ENCODE results near the gene CDK13.

The CDK13 gene

GRCh38 chr7:40008223-40008815 is 58.3 kb downstream of the CDK13 start:
- DNase-seq (ENCODE audit: low spot score) = no peak

DNA sequence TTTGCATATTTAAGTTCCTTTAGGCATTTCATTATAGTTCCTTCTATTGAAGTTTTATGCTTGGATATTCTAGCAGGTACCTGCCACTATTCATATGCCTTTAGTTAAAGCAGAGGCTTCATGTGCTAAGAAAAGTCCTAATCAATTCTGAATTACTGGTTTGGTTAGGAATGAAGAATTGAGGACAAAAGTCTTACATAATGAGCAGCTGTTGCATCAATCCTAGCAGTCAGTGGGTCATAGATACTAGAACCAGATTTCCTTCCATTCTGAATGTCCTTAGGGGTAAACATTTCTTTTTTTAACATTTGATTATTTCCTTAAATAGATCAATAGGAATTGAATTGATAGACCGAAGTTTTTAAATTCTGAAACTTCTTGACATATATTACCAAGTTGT is 59.2 kb downstream of the CDK13 start:
- DNase-seq (ENCODE audit: low spot score) = no peak

DNA sequence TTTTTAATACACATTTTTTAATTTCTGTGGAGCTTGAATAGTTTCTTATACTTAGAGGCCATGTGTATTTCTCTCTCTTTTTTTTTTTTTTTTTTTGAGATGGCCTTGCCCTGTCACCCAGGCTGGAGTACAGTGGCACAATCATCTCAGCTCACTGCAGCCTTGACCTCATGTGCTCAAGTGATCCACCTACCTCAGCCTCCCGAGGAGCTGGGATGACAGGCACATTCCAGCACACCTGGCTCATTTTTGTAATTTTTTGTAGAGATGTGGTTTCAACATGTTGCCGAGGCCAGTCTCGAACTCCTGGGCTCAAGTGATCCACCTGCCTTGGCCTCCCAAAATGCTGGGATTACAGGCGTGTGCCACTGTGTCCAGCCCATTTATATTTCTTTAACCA is 64.3 kb downstream of the CDK13 start:
- no peak for DNase-seq (ENCODE audit: low spot score)

- peak; percentile 49 for DNase-seq (ENCODE audit: low spot score)
These were observed 65.8 kb downstream of the CDK13 start for GRCh38 chr7:40015790-40016296.

DNA sequence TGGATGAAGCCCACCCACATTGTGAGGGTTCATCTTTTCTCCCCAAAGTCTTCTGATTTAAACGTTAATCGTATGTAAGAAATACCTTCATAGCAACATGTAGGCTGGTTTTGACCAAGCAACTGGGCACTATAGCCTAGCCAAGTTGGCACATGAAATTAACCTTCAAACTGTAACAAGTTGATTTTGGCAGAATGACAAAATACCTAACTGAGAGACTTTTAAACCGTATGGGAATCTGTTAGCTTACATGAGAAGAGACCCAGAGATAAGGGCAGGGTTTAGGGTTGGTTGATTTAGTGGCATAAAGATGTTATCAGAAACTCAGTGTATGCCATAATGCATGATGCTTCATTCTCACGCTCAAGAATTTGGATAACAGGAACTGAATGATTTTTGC is 69.5 kb downstream of the CDK13 start:
- DNase-seq (ENCODE audit: low spot score) = no peak

GRCh38 chr7:40024048-40024447 is 74.0 kb downstream of the CDK13 start:
- DNase-seq (ENCODE audit: low spot score) = no peak

DNA sequence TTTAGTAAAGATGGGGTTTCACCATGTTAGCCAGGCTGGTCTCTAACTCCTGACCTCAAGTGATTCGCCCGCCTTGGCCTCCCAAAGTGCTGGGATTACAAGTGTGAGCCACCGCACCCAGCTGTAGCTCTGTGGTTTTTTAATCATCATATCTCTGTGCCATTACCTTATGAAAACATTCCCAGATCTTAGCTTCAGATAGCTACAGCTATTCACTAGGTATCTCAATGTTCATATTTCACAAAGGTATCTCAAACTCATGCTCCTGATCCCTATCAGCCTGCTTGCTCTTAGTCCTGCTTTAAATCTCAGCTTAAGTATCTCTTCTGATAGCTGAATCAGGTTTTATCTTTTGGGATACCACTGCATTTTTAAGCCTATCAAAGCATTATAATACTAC is 74.8 kb downstream of the CDK13 start:
- no peak for DNase-seq (ENCODE audit: low spot score)

DNA sequence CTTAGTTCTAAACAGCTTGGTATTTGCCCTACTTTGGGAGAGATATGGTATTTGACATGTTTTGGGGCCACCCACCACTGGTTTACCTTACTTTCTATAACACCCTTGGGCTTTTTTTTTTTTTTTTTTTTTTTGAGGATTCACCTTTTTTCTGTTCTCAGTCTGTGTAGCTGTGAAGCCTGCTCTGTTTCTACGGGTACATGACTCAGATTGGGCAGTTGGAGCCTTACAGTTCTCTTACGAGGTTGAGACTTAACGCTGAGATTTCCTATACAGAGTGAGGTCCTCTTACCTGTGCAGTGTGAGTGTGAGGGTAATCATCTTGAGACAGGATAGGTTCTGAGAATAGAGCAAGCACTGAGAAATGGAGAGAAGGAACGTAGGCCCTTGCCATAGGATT is 77.5 kb downstream of the CDK13 start:
- DNase-seq (ENCODE audit: low spot score) = no peak

DNA sequence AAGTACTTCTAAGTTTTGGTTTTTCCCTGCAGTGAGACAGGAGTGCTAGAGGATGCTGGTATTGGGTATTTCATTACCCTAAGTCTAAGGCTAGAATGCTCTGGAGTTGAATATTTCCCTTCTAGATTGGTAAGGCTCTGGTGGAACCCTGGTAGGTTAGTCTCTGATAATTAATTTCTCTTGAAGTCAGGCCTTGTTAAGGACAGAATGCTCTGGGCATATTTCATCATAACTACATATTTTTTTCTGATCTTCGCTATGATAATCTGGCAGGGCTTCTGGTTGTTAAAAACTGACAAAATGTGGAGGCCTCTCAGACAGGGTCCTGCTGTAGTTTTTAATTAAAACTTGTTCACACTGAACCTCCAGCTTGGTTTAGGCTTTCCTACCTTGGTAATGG is 83.8 kb downstream of the CDK13 start:
- DNase-seq (ENCODE audit: low spot score) = no peak

DNA sequence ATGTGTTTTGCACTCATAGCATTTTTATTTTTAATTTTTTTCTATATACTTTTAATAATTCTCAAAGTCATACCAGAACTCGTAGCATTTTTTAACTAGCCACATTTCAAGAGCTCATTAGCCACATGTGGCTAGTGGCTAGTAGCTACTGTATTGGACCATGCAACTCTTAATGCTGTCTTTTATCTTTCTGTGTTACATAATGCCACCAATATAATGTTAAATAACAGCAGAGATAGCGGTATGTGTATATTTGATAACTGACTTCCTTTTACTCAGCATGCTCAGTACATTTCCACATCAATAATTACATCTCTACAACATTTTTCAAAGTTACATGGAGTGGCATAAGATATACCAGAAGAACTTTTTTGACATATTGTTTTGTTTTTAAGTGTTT is 91.4 kb downstream of the CDK13 start:
- DNase-seq (ENCODE audit: low spot score) = no peak

DNA sequence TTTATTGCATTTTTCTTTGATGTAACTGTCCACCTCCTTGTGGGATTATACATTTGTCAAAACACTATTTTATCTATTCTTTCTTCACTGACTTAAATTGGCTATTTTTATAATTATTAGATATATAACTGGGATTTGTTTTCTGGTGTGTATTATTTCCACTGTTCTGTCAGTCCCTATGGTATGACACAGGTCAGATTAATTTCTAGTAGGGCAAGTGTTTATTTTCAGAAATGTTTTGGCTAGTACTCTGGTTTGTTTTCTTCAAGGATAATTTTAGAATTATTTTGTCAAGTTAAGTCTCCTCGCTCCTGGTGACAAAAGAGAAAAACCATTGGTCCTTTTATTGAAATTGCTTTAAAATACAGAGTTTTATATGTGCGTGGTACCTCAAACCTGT is 93.1 kb downstream of the CDK13 start:
- DNase-seq (ENCODE audit: low spot score) = no peak

DNA sequence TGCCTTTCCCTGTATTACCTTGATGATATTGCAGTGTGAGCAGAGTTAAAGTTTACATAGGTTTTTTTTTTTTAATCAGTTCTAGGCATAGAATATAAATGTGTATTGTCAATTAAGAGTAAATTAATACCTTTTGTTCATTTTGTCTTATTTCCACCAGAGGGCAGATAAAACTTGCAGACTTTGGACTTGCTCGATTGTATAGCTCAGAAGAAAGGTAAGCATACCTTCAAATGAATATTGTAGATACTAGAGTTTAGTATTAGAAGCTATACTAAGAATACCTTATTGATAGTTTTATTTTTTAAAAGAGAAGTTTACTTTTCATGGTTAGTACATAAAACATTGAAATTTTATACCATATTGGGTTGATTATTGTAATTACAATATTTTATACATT is 97.6 kb downstream of the CDK13 start:
- DNase-seq (ENCODE audit: low spot score) = no peak

DNA sequence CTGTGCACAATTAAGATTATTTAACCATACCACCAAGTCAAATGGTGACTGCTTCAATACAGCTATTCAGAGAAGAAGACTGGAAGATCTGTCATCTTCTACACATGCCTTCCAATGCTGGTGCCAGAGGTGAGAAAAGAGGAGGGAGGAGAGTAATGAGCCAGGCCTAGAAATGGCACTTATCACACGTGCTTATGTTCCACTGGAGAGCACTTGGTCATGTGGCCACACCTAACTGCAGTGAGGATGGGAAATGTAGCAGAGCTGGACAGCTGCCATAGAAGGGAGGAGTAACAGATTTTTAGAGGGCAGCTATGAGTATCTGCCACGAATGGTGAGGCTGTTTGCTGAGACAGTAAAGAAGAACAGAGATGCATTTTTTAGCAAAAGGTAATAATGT is 107.2 kb downstream of the CDK13 start:
- no peak for DNase-seq (ENCODE audit: low spot score)

- no peak for DNase-seq (ENCODE audit: low spot score)
These were observed 108.0 kb downstream of the CDK13 start for GRCh38 chr7:40058026-40058425.

- DNase-seq (ENCODE audit: low spot score) = no peak
These were observed 108.6 kb downstream of the CDK13 start for GRCh38 chr7:40058636-40059035.

DNA sequence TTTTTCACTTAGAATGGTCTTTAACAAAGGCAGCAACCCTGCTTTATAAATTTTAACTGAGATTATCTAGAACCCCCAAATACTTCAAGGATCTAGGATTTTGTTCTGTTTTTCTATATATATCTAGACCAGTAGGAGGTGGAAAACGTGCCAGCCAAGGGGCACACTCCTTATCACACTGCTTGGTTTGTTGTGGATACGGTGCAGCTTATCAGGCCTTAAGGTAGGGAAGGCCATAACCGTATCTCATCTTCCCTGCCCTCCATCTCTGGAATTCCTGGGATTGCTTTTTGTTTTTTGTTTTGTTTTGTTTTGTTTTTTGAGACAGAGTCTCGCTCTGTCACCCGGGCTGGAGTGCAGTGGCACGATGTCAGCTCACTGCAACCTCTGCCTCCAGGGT is 109.0 kb downstream of the CDK13 start:
- no peak for DNase-seq (ENCODE audit: low spot score)

DNA sequence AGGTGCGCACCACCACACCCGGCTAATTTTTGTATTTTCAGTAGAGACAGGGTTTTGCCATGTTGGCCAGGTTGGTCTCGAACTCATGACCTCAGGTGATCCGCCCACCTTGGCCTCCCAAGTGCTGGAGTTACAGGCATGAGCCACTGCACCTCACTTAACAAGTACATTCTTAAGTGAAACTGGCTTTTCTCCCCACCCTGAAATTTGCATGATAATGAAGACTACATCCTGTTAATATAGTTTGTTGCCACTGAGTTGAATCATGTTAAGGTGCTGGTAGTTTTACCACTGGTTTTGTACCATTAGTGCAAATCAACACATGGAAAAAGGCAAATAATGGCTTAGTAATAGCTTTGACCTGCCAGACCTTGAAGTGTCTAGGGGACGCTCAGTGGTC is 122.2 kb downstream of the CDK13 start:
- DNase-seq (ENCODE audit: low spot score) = no peak

GRCh38 chr7:40073239-40073638 is 123.2 kb downstream of the CDK13 start:
- DNase-seq (ENCODE audit: low spot score) = no peak

- DNase-seq (ENCODE audit: low spot score) = no peak
These were observed 127.8 kb downstream of the CDK13 start for GRCh38 chr7:40077849-40078248.

GRCh38 chr7:40092182-40092581 is 142.1 kb downstream of the CDK13 start:
- no peak for DNase-seq (ENCODE audit: low spot score)

- DNase-seq (ENCODE audit: low spot score) = no peak
These were observed 143.7 kb downstream of the CDK13 start for GRCh38 chr7:40093631-40094350.

GRCh38 chr7:40095230-40095629 is 145.2 kb downstream of the CDK13 start:
- no peak for DNase-seq (ENCODE audit: low spot score)

- no peak for DNase-seq (ENCODE audit: low spot score)
These were observed 145.8 kb downstream of the CDK13 start for GRCh38 chr7:40095695-40096327.
